Stimulated activated CD8-positive, alpha-beta memory T cell treated with anti-CD3 and anti-CD28 coated beads, Interleukin-2, amount 100 ng/mL, for 48 hours (primary cell): ENCODE data around the gene NCKAP5.

Source experiments
- DNase-seq, 2 donors: peaks; one replicate each; pipeline ENCODE4 v3.0.0-alpha.2; 2020; ENCODE audit warnings: low read depth in 2 of 2

Gene NCKAP5

DNA sequence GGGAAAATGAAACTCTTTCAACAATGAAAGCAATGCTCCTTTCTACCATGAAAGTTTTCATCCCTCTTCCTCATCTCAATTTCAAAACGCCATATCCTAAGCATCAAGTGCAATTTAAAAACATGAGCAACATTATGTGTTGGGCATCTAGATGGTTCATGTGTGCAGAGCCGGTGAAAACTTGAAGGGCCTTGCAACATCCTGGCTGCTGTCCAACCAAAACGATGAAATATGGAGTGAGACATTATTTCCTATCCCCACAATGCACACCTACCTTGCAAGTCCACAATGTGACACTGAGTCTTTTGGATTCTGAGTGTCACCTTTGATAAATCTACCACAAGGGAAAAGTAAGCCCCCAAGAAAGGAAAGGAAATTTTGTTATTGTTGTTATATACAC is 110.0 kb downstream of the NCKAP5 start:
- no peak for DNase-seq

GRCh38 chr2:133457861-133458260 is 110.4 kb downstream of the NCKAP5 start:
- DNase-seq: no peak

DNA sequence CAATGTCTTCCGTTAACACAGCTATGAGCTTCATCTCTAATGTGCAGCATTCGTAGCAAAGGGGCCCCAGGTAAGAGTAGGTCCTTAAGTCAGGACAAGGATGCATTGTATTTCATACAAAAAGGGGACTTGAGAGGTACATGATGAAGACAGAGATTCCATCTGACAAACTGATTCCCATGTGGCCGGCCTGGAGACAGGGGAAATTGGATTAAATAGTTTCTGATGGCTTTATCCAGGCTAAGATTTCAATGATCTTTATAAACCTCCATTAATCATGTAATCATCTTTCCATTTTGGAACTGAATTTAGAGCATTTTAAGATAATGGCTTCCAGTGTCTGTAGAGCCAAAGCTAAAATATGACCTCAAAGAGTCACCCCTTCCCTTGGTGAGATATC is 111.3 kb downstream of the NCKAP5 start:
- DNase-seq: no peak

GRCh38 chr2:133456156-133456555 is 112.1 kb downstream of the NCKAP5 start:
- DNase-seq: no peak

DNA sequence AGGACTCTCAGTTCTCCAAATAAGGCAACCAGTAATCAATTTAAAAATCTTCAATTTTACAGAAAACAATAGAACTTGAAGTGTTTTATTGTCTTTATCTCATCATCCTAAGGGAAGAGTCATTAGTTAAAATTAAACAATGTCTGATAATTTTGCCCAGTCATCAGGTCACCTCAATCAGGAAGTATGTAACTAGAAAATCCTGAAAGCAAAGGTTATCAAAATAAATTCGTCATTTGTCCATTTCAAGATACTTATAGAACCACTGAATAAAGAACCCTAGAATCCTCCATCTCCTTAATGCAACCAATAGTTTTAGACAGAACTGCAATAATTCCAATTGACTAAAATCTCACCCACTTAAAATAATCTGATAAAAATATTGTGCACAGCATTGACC is 115.2 kb downstream of the NCKAP5 start:
- no peak for DNase-seq

DNA sequence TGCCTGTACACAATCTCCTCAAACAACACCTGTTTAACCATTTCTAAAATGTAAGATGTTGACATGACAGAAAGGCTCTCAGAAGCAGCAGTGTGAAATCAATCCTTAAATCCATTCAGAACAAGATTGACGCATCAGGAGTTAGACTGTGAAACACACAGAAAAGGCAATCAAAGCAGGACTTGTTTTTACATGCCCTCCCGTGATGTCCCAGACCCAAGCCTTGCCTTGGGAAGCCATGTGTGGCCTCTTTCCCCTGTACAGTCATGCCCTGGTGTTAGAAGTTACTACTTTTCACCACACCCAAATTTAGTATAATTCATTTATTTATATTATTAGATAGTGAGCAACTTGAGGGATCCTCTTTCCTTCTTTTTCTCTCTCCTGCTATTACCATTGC is 115.7 kb downstream of the NCKAP5 start:
- DNase-seq: no peak

DNA sequence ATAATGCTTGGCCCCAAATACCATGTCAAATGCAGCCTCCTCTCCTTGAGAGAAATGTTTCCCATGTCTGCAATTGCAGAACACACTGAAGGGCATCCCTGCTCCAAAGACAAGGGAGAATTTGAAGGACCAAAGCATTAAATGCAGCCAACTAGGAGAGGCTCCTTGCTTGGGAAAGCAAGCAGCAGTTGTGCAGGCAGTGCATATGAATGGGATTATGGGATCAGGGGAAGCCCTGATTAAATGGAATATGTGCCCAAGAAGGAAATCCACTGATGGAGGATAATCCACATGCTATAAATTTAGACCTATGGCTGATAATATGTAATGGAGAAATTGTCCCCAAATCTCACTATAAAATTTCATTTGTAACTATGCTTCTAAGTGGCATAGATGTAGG is 116.1 kb downstream of the NCKAP5 start:
- no peak for DNase-seq

- no peak for DNase-seq
Observed at GRCh38 chr2:133448195-133448594, 120.1 kb downstream of the NCKAP5 start.

DNA sequence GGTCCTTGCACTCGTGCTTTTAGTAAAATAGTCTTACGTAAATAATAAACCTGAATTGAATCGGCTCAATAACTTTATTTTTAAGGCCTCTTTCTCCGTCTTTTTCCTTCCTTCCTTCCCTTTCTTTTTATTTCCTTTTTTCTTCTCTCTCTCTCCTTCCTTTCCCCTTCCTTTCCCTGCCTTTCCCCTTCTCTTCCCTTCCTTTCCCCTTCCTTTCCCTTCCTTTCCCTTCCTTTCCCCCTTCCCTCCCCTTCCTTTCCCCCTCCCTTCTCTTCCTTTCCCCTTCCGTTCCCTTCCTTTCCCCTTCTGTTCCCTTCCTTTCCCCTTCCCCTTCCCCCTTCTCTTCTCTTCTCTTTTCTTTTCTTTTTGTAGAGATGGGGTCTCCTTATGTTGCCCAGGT is 121.0 kb downstream of the NCKAP5 start:
- no peak for DNase-seq

DNA sequence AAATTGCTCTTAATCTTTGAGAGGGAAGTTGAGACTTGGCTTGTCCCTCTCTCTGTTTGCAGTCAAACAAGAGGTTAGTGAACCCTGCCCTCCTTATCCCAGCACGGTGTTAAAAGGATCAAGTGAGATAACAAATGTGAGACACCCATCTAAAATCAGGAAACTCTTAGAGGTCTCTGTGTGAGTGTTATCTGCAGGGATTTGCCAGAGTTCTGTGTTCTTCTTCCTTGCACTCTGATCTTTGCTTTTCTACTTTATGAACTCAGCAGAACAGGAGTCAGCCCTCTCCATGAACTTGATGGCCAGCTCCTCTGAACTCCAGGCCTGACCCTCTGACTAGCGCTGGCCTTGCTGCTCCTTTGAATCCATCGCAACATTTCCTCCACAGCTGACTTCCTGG is 123.8 kb downstream of the NCKAP5 start:
- no peak for DNase-seq

GRCh38 chr2:133442393-133442792 is 125.9 kb downstream of the NCKAP5 start:
- no peak for DNase-seq

- DNase-seq: no peak
Observed at GRCh38 chr2:133439565-133439920, 128.7 kb downstream of the NCKAP5 start.

DNA sequence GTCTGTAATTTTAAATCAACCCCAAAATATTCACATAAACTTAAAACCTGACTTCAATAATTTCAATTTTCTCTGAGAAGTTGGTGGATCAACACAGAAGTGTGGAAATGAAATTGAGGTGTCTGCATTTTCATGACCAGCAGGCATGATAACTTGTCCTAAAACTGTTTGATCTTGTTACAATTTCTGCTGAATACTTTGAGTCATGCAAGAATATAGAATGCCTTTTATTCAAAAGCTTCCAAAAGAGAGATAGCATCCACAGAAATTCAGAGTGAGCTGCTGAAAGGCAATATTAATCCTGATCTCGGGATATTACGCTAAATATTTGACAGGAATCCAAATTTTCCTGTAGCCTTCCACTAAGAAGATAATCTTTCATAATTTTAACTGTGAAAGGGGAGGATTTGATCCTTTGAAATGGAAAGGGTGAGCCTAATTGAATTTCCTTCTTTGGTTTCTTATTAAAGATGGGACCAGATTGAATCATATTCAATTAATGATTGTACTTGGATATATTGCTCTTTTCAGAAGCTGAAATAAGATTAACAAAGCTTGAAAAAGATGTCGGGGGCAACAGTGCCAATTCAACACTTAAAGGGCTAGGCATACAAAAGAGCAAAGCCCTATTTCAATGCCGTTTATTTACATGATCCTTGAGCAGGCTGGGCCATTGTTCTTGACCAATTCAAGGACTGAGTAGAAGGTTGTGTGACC is 129.3 kb downstream of the NCKAP5 start:
- no peak for DNase-seq

- DNase-seq: no peak
Observed at GRCh38 chr2:133438026-133438425, 130.2 kb downstream of the NCKAP5 start.

DNA sequence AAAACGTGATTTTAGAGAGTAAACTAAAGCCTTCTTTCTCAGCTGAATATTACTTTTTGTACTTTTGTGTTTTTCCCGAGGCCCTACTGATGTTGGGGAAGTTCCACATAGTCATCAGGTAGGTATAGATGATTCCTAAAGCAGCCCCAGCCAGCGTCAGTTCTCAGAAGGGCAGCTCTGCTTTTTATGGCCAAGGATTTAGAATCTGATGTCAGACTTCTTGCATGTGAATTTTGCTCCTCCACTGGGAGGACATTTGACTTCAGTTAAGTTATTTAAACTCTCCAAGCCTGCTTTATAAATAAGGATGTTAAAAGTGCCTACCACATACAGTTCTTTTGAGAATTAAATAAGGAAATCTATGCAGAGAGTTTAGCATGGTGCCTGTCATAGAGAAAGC is 130.8 kb downstream of the NCKAP5 start:
- DNase-seq: no peak

GRCh38 chr2:133434959-133435668 is 133.1 kb downstream of the NCKAP5 start:
- DNase-seq: no peak

DNA sequence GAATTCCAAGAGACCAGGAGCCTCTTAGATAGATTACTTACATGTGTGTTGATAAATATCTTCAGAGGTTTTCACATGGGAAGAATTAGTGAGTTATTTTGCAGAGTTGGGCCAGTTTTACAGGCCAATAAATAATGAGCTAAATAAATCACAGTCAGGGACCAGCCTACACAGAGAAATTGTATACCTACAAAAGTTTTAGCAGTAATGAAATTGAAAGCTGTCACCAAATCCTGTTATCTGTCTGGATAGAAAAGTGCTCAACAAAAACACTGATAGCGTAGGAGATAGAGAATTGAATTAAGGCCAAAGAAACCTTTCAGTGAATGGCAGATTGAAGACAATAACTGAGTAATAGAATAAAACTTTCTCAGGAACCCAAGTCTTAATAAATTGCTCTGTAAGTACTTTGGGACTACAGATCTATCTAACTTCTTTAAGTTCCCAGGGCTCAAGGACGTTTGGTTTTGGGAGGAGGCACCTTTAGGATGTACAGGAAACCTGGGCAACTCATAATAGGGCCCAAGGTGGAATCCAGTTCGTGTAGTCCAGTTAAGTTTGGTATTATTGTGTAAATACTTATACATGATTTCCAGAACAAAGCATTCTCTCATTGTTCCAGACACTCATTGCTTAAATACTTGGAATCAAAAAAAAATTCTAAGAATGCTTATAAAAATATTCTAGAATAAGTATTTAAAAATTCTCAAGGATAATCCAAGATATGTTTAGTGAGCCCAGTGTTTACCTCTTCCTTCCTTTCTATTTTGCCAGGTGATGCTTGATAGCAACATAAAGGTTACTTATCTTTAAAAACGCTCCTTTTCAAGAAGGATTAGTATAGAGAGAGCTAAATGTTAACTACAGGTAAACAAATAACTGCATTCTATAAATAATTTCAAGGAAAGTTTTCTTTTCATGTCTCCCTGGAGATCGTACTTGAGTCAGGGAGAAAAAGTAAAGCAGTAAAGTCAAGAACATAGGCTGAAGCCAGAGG is 134.5 kb downstream of the NCKAP5 start:
- no peak for DNase-seq

DNA sequence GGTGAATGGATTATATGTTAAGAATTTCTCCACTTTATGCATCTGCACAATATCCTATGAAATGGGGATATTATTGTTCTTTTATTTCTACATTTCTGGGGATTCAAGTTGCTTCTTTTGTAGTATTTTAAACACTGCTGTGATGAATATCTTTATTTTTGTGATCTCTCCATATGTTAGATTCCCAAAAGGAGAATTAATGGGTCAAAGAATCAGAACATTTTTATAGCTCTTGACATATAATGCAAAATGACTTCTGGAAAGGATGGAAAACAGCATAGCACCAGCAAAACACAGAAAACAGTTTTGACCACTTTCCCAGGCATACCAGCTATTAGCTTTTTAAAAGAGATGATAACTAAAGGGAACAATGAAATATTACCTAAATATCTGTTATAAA is 135.5 kb downstream of the NCKAP5 start:
- DNase-seq: no peak

DNA sequence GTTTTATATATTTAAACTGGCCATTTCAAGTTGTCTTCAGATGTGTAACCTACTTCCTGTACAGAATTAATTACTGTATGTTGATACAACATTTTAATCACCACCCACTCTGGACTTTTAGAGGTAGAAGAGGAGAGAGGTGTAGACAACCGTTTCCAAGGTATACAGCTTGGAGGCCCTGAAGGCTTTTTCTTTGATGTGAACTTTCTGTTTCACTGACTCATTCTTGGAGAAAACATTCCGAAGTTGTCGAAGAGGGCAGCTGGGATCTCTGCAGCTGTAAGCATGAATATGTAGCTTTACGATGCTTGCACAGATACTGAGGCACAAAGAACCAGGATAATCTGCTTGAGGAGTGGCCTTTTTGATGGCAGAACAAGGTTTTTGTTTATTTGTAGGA is 137.0 kb downstream of the NCKAP5 start:
- DNase-seq: no peak

GRCh38 chr2:133426791-133427190 is 141.5 kb downstream of the NCKAP5 start:
- DNase-seq: no peak

DNA sequence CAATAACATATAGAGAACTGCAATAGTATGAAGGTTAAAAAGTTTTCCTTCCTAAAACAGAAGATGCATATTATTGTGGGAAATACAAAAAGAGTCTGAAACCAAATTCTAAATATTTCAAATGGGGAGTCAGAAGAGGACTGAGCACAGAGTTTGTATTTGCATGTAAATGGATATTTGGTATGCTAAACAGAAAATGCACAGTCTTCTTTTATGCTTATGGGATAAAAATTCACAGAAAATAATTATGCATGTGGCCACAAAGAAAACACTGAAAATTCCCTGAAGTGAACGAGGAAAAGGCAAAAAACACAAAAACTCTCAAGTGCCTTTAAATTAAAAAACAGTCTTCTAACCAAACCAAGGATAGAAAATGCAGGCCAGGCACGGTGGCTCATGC is 142.7 kb downstream of the NCKAP5 start:
- DNase-seq: no peak

GRCh38 chr2:133424876-133425275 is 143.4 kb downstream of the NCKAP5 start:
- DNase-seq: no peak
